Pancreas (tissue), 10 donors: ENCODE measurements around the gene CCDC174. TPM values are rescaled to one million over a fixed set of nuclear protein-coding genes. Genes with fewer than 3 reads are reported as not detected.
"Not testable (repeated sequence)": the region's sequence is repeated elsewhere in the genome, so short reads cannot be mapped to it uniquely, and the experiment has no call there.

Source experiments
- ATAC-seq, 4 donors: fragments of 200-7000 bp; cut with Tn5 transposase; one replicate each; pipeline versions ENCODE4 v1.8.0 to v1.9.1; 2020; ENCODE audit warnings: mild to moderate bottlenecking in 4 of 4, moderate library complexity in 4 of 4
- DNase-seq, 6 donors: peaks; one replicate each; pipeline ENCODE4 v3.0.0-alpha.2; 2020
- FAIRE-seq: peaks from 2 replicates; lab custom pipeline; 2012; peaks lifted over from hg19 to GRCh38; lab: Jason Lieb, UNC
- H3K27ac ChIP-seq, 4 donors: fragments of 200-600 bp; sonication (generic); 1 replicate in 3 of 4; 2 replicates in 1 of 4; pipeline versions ENCODE4 v1.5.0 to v1.8.0; 2020
- H3K27me3 ChIP-seq, 4 donors: fragments of 200-600 bp; one replicate each; pipeline ENCODE4 v1.8.0; 2021
- H3K36me3 ChIP-seq, 3 donors: fragments of 200-600 bp; sonication (generic) in 1 of 3; one replicate each; pipeline versions ENCODE4 v1.5.0 to v1.8.0; 2020 to 2021
- H3K4me1 ChIP-seq, 3 donors: fragments of 200-600 bp; one replicate each; pipeline ENCODE4 v1.8.0; 2021
- H3K4me3 ChIP-seq, 4 donors: fragments of 200-600 bp; sonication (generic) in 2 of 4; one replicate each; pipeline versions ENCODE4 v1.5.0 to v1.8.0; 2020 to 2021
- H3K9me3 ChIP-seq, 4 donors: fragments of 200-600 bp; one replicate each; pipeline ENCODE4 v1.8.0; 2021
- CTCF ChIP-seq, 4 donors: fragments of 200-600 bp; sonication (generic) in 3 of 4; IDR thresholded peaks; one replicate each; pipeline versions ENCODE4 v1.5.0 to v1.8.0; 2021; ENCODE audit warnings: antibody characterized with exemption in 4 of 4
- WGBS, 2 donors: extraction: QIAGEN DNeasy Blood & Tissue Kit; methylation state at CpG; one replicate each; pipeline ENCODE4 v1.1.7; 2013; 5-methylcytosine and 5-hydroxymethylcytosine counted together
- intact Hi-C, 3 donors: fragments of 100-400 bp; cut with DNase I; formaldehyde crosslinking; loops; one replicate each; pipeline versions ENCODE4 v1.11.1 to v1.14.2; 2022
- polyA plus RNA-seq, 2 donors: library from polyadenylated mRNA; stranded (reverse); fragments of 200-250 nt; gene quantifications; one replicate each; pipeline ENCODE4 v1.2.3, GENCODE V29; 2013
- total RNA-seq, 6 donors: library from RNA; stranded (reverse); fragmentation: NEBNext Ultra II Directional in 4 of 6; extraction: Animal tissue kit (Norgen Biotek cat#: 25700) in 4 of 6; gene quantifications; one replicate each; pipeline versions ENCODE4 v1.2.1 to v1.2.4, GENCODE V29; 2021 to 2023
- donor health status: healthy with polysubstance abuse.
- donor health status: DM: no; HTN: no; CAD: no; lungs with moderate emphysema.
- donor health status: DM: no; HTN: no; CAD: no.
- donor health status: control.
- donor health status: control.
- donor health status: Bipolar disorder and iron deficiency.
- donor health status: DM: yes; HTN: yes; CAD: no.
- donor health status: DM: no; HTN: no; CAD: no.
- donor health status: DM: no; HTN: no; CAD: no.
- donor health status: DM: yes; HTN: yes; CAD: no.

CCDC174 gene
- total and polyA plus RNA-seq, 8 donors, result 7.2 to 18.1 (median 12.5) TPM

DNA sequence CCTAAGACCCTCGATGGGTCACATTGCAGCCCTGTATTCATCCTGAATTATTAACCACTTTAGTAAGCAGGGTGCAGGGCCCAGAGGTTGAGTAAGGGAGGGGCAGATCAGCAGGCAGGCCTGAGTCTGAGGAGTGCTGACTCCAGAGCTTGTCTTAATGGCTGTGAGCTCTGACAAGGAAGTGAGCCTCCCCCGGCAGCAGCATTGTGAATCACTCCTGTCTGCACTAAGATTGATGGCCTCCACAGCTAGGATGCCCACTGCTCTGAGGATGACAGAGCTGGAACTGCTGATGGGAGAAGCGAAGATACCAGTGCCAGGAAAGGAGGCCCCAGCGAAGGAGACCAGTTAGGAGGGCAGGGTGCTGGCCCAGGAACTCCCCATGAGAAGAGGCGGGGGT, 46.5 kb upstream of the CCDC174 start:
- 77 to 81% methylated on average over 5 of the region's 5 CpGs for WGBS, 2 donors
- no peak for DNase-seq
- no peaks in the 10 kb centered on the region for H3K27me3 ChIP-seq

DNA sequence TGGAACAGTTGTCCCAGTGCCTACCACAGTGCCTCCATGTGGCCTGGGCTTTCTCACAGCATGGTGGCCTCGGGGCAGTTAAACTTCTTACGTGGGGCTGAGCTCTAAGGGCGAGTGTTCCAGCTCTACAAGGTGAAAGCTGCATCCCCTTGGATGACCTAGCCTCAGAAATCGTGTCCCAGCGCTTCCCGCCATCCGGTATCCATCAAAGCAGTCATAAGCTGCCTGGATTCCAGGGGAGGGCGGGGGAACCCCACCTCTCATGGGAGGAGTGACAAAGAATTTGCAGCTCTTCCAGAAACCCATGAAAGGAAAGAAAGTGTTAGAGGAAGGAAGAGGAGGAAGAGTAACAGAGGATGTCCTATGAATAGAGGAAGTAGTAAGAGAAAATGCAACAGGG, 45.8 kb upstream of the CCDC174 start:
- Histone ChIP-seq H3K36me3 (no peaks in the 10 kb centered on the region), H3K27ac (no peak overlapping the region), H3K9me3 (no peaks in the 10 kb centered on the region), H3K4me3 (no peak overlapping the region), H3K27me3 (no peaks in the 10 kb centered on the region), H3K4me1 (peaks cover 0 to 4% (median 4%) of the 10 kb centered on the region in 3 donors)
- no peak for DNase-seq
- no peak for FAIRE-seq
- intact Hi-C loops, result no loop called here
- TF ChIP-seq CTCF (IDR thresholded peaks at IDR 0.05), result no peak
- 85 to 87% methylated on average over 8 of the region's 8 CpGs for WGBS, 2 donors
- no peak for ATAC-seq

More for the DNA sequence above, 46.5 kb upstream of the CCDC174 start:
- no peaks in the 10 kb centered on the region for H3K36me3 ChIP-seq
- no peaks in the 10 kb centered on the region for H3K9me3 ChIP-seq
- intact Hi-C loops, result no loop called here
- peaks cover 0 to 4% (median 4%) of the 10 kb centered on the region in 3 donors for H3K4me1 ChIP-seq
- no peak overlapping the region for H3K4me3 ChIP-seq
- no peak overlapping the region for H3K27ac ChIP-seq
- no peak for ATAC-seq
- no peak for FAIRE-seq
- TF ChIP-seq CTCF (IDR thresholded peaks at IDR 0.05), result no peak

- WGBS, 2 donors, result 26 to 37% methylated on average over 6 to 7 of the region's 7 CpGs
- no peak overlapping the region for H3K4me3 ChIP-seq
- no peaks in the 10 kb centered on the region for H3K9me3 ChIP-seq
- FAIRE-seq (no peak), ATAC-seq (peak in 2 of 4 donors; percentile 33 to 41), DNase-seq (peak in 1 of 6 donors; percentile 17)
- H3K36me3 ChIP-seq, result no peaks in the 10 kb centered on the region
- TF ChIP-seq CTCF (IDR thresholded peaks at IDR 0.05), result no peak
- peaks cover 0 to 4% (median 4%) of the 10 kb centered on the region in 3 donors for H3K4me1 ChIP-seq
- no peaks in the 10 kb centered on the region for H3K27me3 ChIP-seq
- no peak overlapping the region for H3K27ac ChIP-seq
- intact Hi-C loops, result no loop called here
Measured at GRCh38 chr3:14606669-14607339, 44.8 kb upstream of the CCDC174 start.

- H3K36me3 ChIP-seq, result no peaks in the 10 kb centered on the region
- ATAC-seq (no peak), FAIRE-seq (no peak), DNase-seq (no peak)
- WGBS, 2 donors, result 84 to 89% methylated on average over 3 of the region's 3 CpGs
- TF ChIP-seq CTCF (IDR thresholded peaks at IDR 0.05), result no peak
- no peaks in the 10 kb centered on the region for H3K9me3 ChIP-seq
- intact Hi-C loops, result no loop called here
- peaks cover 0 to 4% (median 0%) of the 10 kb centered on the region in 4 donors for H3K27me3 ChIP-seq
- no peaks in the 10 kb centered on the region for H3K4me1 ChIP-seq
- H3K27ac ChIP-seq, result no peak overlapping the region
- H3K4me3 ChIP-seq, result no peak overlapping the region
Measured at GRCh38 chr3:14608298-14608697, 43.3 kb upstream of the CCDC174 start.

- H3K9me3 ChIP-seq, DNase-seq, H3K27ac ChIP-seq, H3K36me3 ChIP-seq, H3K4me3 ChIP-seq, ATAC-seq, intact Hi-C loops, FAIRE-seq, H3K4me1 ChIP-seq, H3K27me3 ChIP-seq: not testable (repeated sequence)
- WGBS, 2 donors, result 89 to 95% methylated on average over 3 of the region's 3 CpGs
Measured at GRCh38 chr3:14609058-14609457, 42.5 kb upstream of the CCDC174 start.
